Mesodermal cell (in vitro differentiated cells): Measurements from ENCODE around the gene USP13.

Experiments
- H3K27ac ChIP-seq: 2 replicates; pipeline ENCODE4 v1.7.0; 2013; ENCODE audit warnings: mild to moderate bottlenecking, low read depth, low read length, moderate library complexity; ENCODE audit not compliant: severe bottlenecking
- H3K36me3 ChIP-seq: 2 replicates; pipeline ENCODE4 v1.7.1; 2013; ENCODE audit warnings: mild to moderate bottlenecking, low read length, moderate library complexity; ENCODE audit not compliant: control insufficient read depth, insufficient read depth
- H3K4me1 ChIP-seq: one replicate; pipeline ENCODE4 v1.7.1; 2013; ENCODE audit warnings: mild to moderate bottlenecking, low read length; ENCODE audit not compliant: insufficient read depth, control insufficient read depth, poor library complexity, severe bottlenecking
- H3K4me3 ChIP-seq: 2 replicates; pipeline ENCODE4 v1.7.0; 2013; ENCODE audit warnings: low read length, control low read depth, mild to moderate bottlenecking; ENCODE audit not compliant: insufficient read depth, poor library complexity, severe bottlenecking; ENCODE audit errors: extremely low read depth
- H3K9me3 ChIP-seq: 2 replicates; pipeline ENCODE4 v1.7.1; 2013; ENCODE audit warnings: mild to moderate bottlenecking, low read length, moderate library complexity; ENCODE audit not compliant: control insufficient read depth
- WGBS, 2 experiments: methylation state at CpG; one replicate each; pipeline ENCODE4 v1.1.5; 2013; ENCODE audit warnings: missing lambda C conversion rate in 2 of 2; ENCODE audit not compliant: insufficient coverage in 2 of 2; 5-methylcytosine and 5-hydroxymethylcytosine counted together

USP13 gene

DNA sequence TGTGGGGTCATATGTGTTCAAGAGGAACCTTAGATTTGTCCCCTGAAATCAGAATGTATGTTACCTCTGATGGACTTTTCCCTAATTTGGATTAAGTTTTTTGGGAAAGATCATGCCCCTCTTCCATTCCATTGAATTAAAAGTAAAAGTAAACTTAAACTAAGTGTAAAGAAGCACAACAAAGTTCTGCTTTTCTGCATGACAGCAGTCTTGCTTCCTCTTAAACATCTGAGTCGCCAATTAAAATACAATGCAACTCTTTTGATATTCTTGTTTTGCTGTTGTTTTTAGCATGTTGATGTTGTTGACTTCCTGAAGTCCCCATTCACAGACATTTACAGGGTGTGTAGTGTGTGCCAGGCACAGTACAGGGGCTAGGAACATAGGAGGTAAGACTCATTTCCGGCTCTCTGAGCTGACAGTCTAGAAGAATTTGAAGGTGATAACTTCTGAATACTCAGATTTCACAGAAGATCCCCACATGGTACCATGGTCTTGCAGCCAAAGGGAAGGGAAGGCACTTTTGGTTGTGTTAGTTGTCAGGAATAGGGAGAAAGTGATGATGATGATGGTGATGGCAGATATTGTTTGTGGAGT, 45.0 kb downstream of the USP13 start:
- H3K4me3 ChIP-seq: no peak overlapping the region
- H3K27ac ChIP-seq: no peak overlapping the region
- WGBS, 2 experiments: no CpG with 5 or more reads among the region's 2 CpGs
- H3K9me3 ChIP-seq: no peaks in the 10 kb centered on the region
- H3K4me1 ChIP-seq: no peaks in the 10 kb centered on the region
- H3K36me3 ChIP-seq: peaks cover 9% of the 10 kb centered on the region

DNA sequence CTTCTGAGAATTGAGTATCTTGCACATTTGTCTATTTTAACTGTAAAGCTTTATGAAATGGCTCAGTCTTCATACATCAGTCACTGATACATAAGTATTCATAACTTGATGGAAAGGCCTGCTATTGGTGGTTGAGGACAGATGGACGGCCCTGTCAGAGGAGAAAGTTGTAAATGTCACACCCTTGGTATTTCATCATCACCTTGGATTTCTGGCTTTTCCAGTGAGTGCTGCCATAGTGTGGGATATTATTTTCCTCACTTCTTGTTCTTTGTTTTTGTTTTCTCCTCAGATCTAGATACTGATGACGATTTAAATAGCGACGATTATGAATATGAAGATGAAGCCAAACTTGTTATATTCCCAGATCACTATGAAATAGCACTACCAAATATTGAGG, 47.9 kb downstream of the USP13 start:
- Histone ChIP-seq H3K27ac (no peak overlapping the region), H3K4me3 (no peak overlapping the region), H3K4me1 (no peaks in the 10 kb centered on the region), H3K36me3 (peaks cover 4% of the 10 kb centered on the region), H3K9me3 (no peaks in the 10 kb centered on the region)
- WGBS, 2 experiments: 100% methylated on average over 1 of the region's 4 CpGs; no CpG with 5 or more reads in 1 of the 2 experiments

DNA sequence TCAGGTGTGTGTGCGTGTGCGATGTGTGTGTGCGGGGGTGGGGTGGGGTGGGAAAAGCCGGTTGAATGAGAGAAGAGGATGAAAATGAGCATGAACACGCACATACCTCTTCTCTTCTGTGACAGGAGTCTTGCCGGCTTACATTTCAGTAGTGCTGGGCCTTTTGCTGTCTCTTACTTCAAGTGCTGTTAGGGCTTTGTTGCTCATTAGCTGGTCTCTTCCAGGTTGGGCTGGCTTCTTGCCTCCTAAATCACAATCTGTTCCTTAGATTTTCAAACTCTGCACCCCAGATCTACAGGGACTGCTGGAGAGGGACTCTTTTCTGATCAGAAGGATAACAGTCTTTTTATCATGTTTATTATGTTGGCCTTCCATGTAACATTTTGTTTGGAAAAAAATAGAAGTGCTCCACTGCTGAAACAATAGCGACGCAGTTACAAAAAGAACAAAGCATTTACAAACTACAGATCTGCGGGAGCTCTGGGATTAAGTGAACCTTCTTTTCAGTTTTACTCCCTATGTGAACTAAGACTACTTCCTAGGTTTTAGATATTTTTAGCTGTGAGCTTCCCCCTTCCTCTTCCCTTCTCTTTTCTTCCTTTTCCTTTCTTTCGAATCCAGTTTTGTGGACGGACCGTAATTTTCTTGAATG, 48.5 kb downstream of the USP13 start:
- H3K27ac ChIP-seq: peak overlapping the region; percentile 45
- no peaks in the 10 kb centered on the region for H3K4me1 ChIP-seq
- WGBS, 2 experiments: 83% methylated on average over 7 to 8 of the region's 12 CpGs
- H3K4me3 ChIP-seq: no peak overlapping the region
- H3K36me3 ChIP-seq: peaks cover 4% of the 10 kb centered on the region
- H3K9me3 ChIP-seq: no peaks in the 10 kb centered on the region

DNA sequence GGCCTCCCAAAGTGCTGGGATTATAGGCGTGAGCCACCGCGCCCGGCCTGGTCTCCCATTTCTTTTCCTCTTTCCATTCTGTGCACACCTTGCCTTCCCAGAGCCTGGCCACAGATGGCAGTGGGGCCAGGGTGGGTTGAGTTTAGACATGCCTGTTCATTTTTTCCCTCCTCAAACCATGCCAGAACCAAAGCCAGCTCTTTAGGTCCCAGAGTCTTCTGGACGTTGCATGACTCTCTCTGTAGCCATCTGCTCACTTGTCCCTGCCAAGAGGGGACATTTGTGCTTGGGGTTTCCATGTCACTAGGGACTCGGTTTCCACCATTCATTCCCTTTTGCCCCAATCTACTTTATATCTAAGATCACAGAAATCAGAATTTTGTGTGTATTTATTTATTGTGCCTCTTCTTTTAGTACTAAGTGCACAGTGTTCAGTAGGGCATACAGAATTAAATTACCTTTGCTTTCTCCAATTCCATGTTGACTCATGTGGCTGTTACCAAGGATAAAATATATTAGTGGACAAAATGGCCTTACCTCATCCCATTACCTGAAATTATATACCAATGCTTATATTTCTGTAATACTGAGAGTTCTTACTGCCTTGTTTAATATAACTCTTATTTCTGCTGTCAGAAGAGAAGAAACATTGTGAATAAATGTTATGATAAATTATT, 49.6 kb downstream of the USP13 start:
- Histone ChIP-seq H3K36me3 (peaks cover 10% of the 10 kb centered on the region), H3K9me3 (no peaks in the 10 kb centered on the region), H3K4me3 (no peak overlapping the region), H3K4me1 (no peaks in the 10 kb centered on the region), H3K27ac (no peak overlapping the region)
- WGBS, 2 experiments: 100% methylated on average over 3 to 4 of the region's 6 CpGs

DNA sequence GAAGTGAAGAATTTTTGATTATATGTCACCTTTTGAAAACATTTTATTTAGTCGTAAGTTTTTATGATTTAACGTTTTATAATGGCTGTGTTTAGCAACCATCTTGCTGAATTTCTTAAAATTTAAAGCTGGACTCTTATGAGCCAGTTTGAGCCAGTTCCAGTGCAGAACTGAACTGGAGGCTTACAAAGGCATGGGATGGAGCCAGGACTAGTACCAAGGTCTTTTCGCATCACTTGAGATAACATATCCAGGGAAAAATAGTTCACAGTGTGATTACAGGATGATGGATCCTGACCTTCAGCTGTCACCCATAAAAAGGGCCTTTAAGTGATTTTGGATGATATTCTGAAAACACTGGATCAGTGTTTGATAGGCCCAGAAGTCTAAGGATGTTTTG, 51.0 kb downstream of the USP13 start:
- no peak overlapping the region for H3K27ac ChIP-seq
- peaks cover 10% of the 10 kb centered on the region for H3K36me3 ChIP-seq
- H3K4me1 ChIP-seq: no peaks in the 10 kb centered on the region
- H3K4me3 ChIP-seq: no peak overlapping the region
- WGBS, 2 experiments: 89 to 90% methylated on average over 2 of the region's 3 CpGs
- H3K9me3 ChIP-seq: no peaks in the 10 kb centered on the region

DNA sequence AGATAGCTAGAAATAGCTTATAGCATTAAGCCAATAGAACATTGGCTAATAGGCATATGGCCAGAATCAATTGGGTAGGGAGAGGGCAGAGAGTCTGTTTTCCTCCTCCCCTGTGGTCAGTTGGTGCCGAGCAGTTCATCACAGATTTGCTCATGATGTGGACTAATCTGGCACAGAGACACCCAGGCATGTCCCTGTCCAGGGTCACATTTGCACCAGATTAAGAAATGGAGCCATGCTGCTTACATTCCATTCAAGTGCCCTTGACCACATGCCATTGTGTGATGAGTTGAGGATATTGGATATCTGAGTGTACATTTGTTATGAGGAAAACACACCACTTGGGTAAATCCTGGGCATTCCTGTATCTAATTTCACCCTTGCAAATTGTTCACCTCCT, 53.4 kb downstream of the USP13 start:
- no peaks in the 10 kb centered on the region for H3K4me1 ChIP-seq
- 100% methylated on average over 1 of the region's 1 CpG; no CpG with 5 or more reads in 1 of the 2 experiments for WGBS, 2 experiments
- H3K9me3 ChIP-seq: no peaks in the 10 kb centered on the region
- H3K36me3 ChIP-seq: peaks cover 15% of the 10 kb centered on the region
- no peak overlapping the region for H3K27ac ChIP-seq
- H3K4me3 ChIP-seq: no peak overlapping the region

DNA sequence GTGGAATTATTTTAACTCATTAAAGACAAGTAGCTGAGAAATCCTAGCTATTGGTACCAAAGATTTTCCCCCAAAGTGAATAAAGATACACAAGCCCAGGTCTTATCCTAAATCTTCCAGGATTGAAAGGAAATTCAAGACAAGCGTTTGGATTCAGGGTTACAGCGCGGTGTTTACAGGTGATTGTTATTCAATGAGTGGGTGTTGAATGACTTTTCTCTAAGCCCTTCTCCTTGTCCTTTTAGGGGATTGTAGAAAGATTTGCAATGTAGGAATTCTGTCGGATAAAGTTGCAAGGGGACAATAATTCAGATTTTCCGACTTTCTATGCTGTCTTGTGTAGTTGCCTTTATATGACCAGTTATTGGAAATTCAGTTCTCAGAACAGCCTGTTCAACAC, 57.2 kb downstream of the USP13 start:
- Histone ChIP-seq H3K9me3 (no peaks in the 10 kb centered on the region), H3K27ac (no peak overlapping the region), H3K4me3 (no peak overlapping the region), H3K4me1 (peaks cover 6% of the 10 kb centered on the region), H3K36me3 (peaks cover 19% of the 10 kb centered on the region)
- WGBS, 2 experiments: 47 to 56% methylated on average over 4 to 5 of the region's 5 CpGs

DNA sequence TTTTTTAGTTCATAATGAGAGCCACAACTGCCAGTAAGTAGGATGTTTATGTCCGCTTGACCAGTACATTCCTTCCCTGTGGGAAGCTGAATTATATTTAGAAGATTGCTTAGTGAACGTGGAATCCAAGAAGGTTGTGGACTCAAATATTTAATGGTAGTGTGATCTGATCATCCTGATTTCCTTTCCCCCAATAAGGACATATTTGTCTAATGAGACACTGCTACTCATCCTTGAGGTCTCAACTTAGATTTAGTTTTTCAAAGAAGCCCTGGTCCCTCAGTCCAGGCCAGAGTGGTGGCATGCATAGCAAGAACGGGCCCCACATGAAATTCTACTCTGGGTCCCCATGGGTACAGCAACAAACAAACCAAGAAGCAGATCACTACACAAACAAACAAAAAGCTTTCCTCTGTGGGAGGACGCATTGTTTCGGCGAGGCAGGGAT, 60.8 kb downstream of the USP13 start:
- 78 to 90% methylated on average over 1 of the region's 6 CpGs for WGBS, 2 experiments
- Histone ChIP-seq H3K4me1 (peaks cover 6% of the 10 kb centered on the region), H3K27ac (peak overlapping the region; percentile 62), H3K4me3 (no peak overlapping the region), H3K36me3 (peaks cover 13% of the 10 kb centered on the region), H3K9me3 (no peaks in the 10 kb centered on the region)

DNA sequence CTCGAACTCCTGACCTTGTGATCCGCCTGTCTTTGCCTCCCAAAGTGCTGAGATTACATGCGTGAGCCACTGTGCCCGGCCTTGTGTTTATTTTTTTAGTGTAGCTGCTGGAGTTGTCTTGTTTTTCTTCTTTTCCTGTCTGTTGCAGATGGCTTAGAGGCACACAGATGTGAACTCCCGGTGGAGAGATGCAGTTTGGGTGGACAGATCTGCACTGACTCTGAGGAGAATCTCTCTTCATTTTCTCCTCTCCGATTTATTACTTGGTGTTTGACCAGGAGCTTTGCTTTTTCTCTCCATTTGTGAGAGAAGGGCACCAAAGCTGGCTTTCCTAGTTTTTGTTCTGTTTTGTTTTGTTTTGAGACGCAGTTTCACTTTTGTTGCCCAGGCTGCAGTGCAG, 62.7 kb downstream of the USP13 start:
- WGBS, 2 experiments: 90 to 100% methylated on average over 3 to 4 of the region's 7 CpGs
- Histone ChIP-seq H3K27ac (no peak overlapping the region), H3K4me3 (no peak overlapping the region), H3K9me3 (no peaks in the 10 kb centered on the region), H3K4me1 (peaks cover 6% of the 10 kb centered on the region), H3K36me3 (peaks cover 13% of the 10 kb centered on the region)

DNA sequence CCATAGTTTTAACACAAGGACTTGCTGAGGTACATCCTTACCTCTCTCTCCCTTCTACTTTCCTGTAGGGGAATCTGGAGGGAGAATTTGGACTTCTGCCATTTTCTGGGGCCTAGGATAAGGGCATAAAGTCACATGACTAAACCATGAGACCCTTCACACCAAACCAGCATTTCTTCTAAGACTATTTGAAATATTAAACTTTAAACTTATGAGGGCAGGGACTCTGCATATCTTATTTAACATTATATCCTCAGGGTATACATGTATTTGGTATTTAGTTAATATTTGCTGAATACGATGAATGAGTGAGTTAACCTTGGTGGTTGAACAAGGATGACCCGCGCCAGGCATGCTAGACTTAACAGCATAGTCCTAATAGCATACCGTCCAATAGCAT, 63.4 kb downstream of the USP13 start:
- H3K9me3 ChIP-seq: no peaks in the 10 kb centered on the region
- H3K4me1 ChIP-seq: peaks cover 6% of the 10 kb centered on the region
- peaks cover 13% of the 10 kb centered on the region for H3K36me3 ChIP-seq
- no peak overlapping the region for H3K27ac ChIP-seq
- no peak overlapping the region for H3K4me3 ChIP-seq
- 100% methylated on average over 2 of the region's 4 CpGs; no CpG with 5 or more reads in 1 of the 2 experiments for WGBS, 2 experiments

DNA sequence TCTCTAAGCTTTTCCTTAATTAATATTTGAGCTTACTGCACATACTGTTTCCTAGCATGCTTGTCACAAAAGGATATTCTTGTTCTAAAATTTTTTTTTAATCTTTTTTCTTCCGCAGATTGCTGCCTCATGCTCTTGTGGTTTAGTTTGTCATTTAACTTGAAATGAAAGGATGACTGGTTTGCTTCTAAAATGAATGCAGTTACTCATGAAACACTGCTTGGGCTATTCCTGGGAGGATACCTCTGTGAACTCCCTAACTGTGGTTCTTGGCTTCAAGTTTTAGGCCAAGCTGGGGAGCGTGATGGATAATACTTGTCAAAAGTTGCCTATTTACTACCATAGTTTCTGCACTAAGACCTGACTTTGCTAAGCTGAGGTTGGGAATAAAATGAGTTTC, 64.0 kb downstream of the USP13 start:
- WGBS, 2 experiments: no CpG with 5 or more reads among the region's 2 CpGs
- Histone ChIP-seq H3K27ac (no peak overlapping the region), H3K4me1 (peaks cover 6% of the 10 kb centered on the region), H3K9me3 (no peaks in the 10 kb centered on the region), H3K4me3 (no peak overlapping the region), H3K36me3 (peaks cover 14% of the 10 kb centered on the region)
